Body of pancreas (tissue), 4 donors: ENCODE results near the gene BORCS8.

Source experiments
- POLR2A ChIP-seq, 3 donors: fragments of 450-650 bp; IDR thresholded peaks; one replicate each; pipeline ENCODE4 v1.6.1; 2016; ENCODE audit warnings: antibody characterized with exemption in 3 of 3, mild to moderate bottlenecking in 2 of 3
- TF ChIP-seq, protein P1 (sequence below), 7 experiments: fragments of 450-650 bp in 4 of 7; fragments of 200-600 bp in 3 of 7; sonication (generic) in 3 of 7; IDR thresholded peaks; one replicate each; pipeline ENCODE4 v1.5.1; 2016 to 2019; ENCODE audit warnings: antibody characterized with exemption in 7 of 7

DNA sequence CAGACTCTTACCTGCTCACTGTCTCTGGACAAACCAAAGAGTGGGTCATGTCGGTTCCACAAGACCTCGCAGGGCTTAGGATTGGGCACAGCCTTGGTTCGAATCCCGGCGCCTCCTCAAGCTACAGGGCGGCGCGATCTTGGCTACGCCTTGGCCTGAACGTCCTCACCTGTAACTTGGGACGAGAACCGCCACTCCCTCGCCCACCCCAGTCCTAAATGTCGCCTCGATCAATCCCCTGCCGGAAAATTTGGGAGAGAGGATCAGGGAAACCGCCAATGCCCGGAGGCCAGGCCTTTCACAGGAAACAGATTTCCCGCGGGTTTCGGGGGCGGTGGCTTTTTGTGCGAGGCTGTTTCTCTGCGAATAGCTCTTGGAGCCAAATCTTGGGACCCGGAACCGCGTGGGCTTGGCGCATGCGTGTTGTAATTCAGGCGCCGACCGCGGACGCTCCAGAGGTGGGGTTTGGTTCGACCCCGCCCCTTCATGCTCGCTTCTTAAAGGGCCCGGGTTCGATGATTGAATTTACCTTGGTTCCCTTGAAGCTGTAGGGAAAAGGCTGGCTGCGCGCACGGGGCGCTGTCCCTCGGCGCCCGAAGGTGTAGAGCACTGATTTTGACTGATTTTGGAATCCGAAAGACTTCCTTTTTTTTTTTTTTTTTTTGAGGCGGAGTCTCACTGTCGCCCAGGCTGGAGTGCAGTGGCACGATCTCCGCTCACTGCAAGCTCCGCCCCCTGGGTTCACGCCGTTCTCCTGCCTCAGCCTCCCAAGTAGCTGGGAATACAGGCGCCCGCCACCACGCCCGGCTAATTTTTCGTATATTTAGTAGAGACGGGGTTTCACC lies 11.3 kb upstream of the BORCS8 start, which contains the start of gene NR2C2AP:
- TF ChIP-seq, protein P1, sequence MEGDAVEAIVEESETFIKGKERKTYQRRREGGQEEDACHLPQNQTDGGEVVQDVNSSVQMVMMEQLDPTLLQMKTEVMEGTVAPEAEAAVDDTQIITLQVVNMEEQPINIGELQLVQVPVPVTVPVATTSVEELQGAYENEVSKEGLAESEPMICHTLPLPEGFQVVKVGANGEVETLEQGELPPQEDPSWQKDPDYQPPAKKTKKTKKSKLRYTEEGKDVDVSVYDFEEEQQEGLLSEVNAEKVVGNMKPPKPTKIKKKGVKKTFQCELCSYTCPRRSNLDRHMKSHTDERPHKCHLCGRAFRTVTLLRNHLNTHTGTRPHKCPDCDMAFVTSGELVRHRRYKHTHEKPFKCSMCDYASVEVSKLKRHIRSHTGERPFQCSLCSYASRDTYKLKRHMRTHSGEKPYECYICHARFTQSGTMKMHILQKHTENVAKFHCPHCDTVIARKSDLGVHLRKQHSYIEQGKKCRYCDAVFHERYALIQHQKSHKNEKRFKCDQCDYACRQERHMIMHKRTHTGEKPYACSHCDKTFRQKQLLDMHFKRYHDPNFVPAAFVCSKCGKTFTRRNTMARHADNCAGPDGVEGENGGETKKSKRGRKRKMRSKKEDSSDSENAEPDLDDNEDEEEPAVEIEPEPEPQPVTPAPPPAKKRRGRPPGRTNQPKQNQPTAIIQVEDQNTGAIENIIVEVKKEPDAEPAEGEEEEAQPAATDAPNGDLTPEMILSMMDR (IDR thresholded peaks at IDR 0.05): peak in 1 of 7 experiments; percentile 11
- peak in 2 of 3 donors; percentile 42 to 56 for TF ChIP-seq POLR2A (IDR thresholded peaks at IDR 0.05)
